Measurements from ENCODE around the gene TSPAN6.

TSPAN6 gene

DNA sequence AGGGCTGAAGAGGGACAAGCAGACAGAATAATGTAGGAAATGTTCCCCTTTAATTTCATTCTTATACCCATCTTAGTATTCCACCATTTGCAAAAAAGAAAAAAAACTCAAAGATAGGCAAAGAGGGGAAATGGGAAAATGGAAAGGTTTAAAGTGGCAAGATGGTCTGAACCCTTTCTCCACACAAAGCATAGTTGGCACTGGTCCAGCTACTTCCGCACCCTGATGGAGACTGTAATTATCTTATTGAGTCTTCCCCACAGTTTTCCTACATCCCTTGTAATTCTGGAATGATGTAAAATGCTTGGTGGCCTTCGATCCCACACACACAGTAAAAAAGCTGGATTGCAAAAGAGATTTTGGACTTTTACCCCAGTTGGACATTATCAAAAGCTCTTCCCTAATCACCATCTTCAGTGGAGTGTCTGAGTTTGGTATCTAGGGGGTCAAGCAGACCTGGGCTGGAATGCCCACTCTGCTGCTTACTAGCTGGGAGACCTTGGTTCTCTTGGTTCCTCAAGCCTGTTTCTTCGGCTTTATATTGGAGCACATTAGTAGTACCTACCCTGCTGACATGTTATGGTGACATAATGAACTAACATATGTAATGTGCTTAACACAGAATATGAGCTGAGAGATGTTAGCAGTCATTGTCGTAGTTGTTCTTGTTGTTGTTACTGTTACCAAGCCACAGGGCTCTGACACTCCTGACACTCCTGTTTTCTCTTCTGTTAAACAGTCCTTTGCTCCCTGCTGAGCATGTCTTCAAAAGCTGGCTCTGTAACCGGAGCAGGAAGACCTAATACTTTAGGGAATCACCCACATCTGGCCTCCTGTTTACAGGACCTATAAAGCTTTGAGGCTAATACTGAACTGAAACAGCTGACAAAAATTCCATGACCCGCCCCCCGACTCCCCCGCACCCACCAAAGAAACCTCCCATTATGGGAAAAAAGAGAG lies 12.1 kb upstream of the TSPAN6 start:
- FAIRE-seq: no peak

DNA sequence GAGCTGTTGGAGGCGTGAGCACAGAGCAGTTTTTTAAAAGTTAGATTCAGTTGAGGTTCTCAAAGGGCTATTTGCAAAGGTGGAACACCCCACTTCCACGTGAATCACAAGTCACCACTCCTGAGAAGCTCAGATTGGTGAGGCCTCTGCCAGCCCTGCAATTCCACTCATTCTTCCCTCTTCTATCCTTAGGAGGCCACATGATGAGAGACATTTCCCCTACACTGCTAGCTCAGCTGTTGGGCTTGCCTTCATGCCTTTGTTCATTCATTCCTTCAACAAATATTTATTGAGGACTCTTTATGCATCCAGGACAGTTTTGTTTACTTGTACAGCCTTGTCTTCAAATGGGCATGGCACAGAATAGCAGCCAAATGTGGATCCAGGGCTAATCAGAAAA lies 11.1 kb upstream of the TSPAN6 start:
- no peak for DNase-seq (ENCODE audit: low spot score)
- no peak for FAIRE-seq

More for the DNA sequence above, 12.1 kb upstream of the TSPAN6 start:
- DNase-seq (ENCODE audit: low spot score): no peak

- FAIRE-seq: no peak
- DNase-seq (ENCODE audit: low spot score): no peak
Observed at GRCh38 chrX:100647095-100647494, 10.5 kb upstream of the TSPAN6 start.

DNA sequence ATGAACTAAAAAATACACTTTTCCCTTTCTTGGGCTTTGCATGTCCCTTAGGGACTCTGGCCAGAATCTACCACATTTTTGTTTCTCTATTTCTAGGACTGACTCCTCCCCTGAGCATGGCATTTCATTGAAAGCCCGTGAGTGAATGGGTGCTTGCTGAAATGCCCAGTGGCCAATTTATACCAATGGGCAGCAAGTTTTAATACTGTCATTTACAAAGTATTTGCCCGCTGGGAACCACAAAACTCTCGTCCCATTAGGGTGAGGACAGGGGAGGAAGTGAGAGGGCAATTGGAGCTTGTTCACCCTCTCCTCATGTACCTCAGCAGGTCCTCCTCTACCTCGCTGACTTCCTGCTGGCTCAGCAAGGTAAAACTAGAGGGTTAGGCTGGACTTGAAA lies 8.5 kb upstream of the TSPAN6 start:
- no peak for FAIRE-seq

DNA sequence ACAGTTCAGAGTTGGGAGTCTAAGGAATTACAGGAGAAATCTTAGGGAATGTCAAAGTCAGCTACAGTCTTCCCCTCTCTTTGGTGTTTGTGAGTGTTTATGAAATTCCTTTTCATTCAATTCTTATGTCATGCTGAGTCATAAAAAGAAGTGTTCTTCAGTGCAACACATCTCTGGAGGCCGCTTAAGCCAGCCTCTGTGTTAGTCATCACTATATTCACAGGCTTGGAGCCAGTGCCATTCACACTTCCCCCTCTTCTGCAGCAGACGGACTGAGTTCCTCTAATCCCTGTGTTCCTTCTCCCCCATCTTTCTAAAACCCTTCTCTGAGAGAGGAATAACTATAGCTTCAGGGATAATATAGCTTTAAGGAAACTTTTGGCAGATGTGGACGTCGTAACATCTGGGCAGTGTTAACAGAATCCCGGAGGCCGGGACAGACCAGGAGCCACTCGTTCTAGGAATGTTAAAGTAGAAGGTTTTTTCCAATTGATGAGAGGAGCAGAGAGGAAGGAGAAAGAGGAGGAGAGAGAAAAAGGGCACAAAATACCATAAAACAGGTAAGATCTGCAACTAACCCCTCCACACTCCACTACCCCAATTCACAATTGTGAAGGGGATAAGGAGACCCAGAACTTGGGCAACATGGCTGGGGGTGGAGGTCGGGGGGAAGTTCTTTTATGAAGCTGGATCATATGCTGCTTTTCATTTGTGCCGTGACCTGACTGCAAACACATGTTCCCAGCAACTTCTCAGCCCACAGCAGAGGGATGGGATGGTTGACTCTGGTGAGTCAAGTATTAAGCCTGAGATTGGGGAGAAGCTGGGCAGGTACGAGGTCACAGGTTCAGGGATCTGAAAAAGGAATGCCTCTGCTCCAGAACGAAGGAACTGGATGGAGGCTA lies 7.6 kb upstream of the TSPAN6 start, which contains the start of gene SRPX2:
SRPX2 (plus strand) TSS at position 244 of the 905 bp plus-strand sequence. CDS start 2,124 bp downstream, outside the sequence.
- FAIRE-seq (peak; percentile 90), DNase-seq (ENCODE audit: low spot score) (peak; percentile 67)

More for the DNA sequence above, 8.5 kb upstream of the TSPAN6 start:
- no peak for DNase-seq (ENCODE audit: low spot score)

DNA sequence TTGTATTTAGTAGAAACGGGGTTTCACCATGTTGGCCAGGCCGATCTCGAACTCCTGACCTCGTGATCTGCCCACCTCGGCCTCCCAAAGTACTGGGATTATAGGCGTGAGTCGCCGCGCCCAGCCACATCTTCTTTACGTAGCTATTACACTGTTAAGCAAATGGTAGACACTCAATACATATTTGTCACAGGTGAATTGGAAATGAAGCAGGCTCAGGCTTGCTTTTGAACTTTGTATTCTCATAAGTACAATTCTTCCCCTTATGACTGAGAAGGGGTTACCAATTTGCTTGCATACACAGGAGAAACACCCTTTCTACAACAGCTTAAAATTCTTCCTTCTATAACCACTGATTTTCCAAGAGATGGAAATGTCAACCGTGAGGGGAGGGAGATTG lies 6.6 kb upstream of the TSPAN6 start:
- FAIRE-seq (no peak), DNase-seq (ENCODE audit: low spot score) (no peak)

- FAIRE-seq (no peak), DNase-seq (ENCODE audit: low spot score) (no peak)
Observed at GRCh38 chrX:100642290-100642689, 5.7 kb upstream of the TSPAN6 start.

DNA sequence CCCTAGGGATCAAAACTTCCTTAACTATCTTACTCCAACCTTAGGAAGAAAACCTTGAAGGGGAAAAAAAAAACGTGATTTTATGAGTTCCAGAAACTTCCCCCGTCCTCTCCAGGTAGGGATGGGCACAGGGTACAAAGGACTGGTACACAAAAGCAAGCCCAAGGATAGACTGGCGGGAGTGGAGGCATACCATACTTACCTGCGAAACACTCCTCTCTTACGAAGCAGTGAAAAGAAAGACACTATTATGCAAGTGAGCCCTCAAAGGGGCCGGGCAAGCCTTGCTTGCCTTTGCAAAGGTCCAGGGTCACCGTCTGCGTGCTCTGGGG lies 651 bp downstream of the TSPAN6 start:
- DNase-seq (ENCODE audit: low spot score) (no peak), FAIRE-seq (no peak)

- DNase-seq (ENCODE audit: low spot score) (no peak), FAIRE-seq (no peak)
Observed at GRCh38 chrX:100635040-100635439, 1.6 kb downstream of the TSPAN6 start.

DNA sequence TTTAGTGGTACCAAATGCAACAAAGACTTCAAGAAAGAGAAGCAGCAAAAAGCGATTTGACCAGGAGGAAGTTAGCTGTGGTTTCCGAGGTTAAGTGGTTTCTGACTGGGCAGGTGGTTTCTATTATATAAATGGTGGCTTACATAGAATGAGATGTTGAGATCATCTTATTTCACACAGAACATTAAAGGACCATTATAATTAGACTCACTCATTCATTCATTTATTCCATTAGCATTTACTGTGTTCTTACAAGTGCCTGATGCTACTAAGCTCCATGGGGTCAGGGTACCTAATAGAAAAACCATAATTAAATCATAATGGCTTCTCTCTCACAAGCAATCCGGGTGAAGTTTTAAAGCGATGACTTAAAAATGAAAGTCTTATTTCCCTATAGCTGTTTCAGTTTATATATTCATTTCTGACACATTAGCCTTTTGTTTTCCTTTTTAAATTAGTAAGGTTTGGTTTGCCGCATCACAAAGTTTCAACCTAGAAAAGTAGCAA lies 10.6 kb downstream of the TSPAN6 start:
- no peak for DNase-seq (ENCODE audit: low spot score)
- FAIRE-seq: no peak

GRCh38 chrX:100623001-100623400 lies 13.6 kb downstream of the TSPAN6 start:
- FAIRE-seq (no peak), DNase-seq (ENCODE audit: low spot score) (no peak)

DNA sequence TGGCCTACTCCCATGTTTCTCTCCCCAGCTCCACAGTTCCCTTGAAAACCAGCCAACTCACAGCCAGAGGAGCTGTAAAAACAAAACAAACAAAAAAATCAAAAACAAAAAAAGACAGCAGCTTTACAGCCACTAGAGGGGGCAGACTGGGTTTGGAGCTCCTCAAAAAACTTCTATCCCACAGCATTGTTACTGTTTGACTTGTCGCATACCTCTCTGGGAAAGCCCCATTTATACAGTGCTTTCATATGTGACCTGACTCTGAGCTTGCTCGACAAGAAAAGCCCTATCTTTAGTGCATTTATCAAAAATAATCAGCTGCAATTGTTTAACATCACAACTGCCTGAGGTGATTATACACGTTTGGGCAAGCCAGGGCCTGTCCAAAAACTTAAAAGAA lies 21.6 kb downstream of the TSPAN6 start:
- FAIRE-seq (no peak), DNase-seq (ENCODE audit: low spot score) (peak; percentile 29)

GRCh38 chrX:100611951-100612350 lies 24.7 kb downstream of the TSPAN6 start:
- FAIRE-seq (no peak), DNase-seq (ENCODE audit: low spot score) (no peak)

DNA sequence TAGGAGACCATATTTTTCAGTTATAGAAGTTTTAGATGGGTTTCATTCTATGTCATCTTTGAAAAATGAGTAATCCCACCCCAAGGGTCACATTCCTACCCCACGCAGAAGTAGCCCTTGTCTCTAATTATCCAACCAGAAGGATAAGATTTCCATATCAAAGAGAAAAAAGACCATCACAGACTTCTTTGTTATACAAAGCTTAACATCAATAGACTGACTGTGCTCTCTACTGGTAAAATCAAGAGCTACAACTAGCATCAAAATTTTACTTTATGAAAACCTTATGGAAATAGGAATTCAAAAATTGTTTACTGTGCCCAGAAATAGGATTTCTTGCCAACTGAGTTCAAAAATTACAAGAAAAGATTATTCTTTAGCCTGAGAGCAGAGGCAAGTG lies 27.0 kb downstream of the TSPAN6 start:
- no peak for FAIRE-seq
- no peak for DNase-seq (ENCODE audit: low spot score)

GRCh38 chrX:100606753-100607152 lies 29.9 kb downstream of the TSPAN6 start:
- no peak for DNase-seq (ENCODE audit: low spot score)
- no peak for FAIRE-seq

DNA sequence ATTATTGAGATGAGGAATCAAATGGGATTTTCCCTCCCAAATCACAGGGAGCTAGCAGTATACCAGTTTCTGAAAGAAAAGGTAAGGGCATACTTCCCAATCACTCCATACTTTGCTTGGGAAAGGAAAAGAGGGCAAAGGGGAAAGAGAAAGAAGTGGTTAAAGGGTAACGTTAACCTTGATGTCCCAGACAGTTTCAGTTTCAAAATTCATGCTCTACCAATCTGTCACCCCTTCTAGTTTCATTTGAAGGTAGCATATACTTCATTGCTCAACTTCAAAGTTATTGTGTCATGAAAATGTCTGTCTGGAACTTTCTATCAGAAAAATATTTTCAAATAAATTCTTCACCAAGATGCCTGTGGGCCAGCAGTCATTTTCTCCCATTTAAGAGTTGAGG lies 35.8 kb downstream of the TSPAN6 start:
- DNase-seq (ENCODE audit: low spot score) (no peak), FAIRE-seq (no peak)

DNA sequence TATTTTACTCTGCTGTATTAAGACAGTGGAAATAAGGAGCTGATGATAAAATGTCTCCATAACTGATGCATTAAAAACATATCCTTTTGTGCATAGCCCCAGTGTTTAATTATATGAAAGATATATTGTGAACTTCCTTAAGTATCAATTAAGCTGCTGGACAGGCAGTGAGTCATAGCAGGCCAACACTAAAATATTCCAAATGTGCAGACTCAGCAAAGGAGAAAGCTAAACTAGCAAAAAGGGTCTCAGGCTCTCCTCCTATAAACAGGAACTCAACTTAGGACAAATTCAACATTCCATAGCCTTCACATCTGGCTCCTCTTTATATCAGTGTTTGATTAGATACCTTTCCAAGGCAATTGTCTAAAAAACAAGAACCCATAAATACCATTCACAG lies 36.3 kb downstream of the TSPAN6 start:
- FAIRE-seq (no peak), DNase-seq (ENCODE audit: low spot score) (no peak)

DNA sequence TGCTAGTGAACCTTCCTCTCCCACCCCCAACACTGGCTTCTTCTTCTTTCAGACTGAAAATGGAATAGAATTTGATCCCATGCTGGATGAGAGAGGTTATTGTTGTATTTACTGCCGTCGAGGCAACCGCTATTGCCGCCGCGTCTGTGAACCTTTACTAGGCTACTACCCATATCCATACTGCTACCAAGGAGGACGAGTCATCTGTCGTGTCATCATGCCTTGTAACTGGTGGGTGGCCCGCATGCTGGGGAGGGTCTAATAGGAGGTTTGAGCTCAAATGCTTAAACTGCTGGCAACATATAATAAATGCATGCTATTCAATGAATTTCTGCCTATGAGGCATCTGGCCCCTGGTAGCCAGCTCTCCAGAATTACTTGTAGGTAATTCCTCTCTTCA lies 37.1 kb downstream of the TSPAN6 start:
- FAIRE-seq (no peak), DNase-seq (ENCODE audit: low spot score) (no peak)

DNA sequence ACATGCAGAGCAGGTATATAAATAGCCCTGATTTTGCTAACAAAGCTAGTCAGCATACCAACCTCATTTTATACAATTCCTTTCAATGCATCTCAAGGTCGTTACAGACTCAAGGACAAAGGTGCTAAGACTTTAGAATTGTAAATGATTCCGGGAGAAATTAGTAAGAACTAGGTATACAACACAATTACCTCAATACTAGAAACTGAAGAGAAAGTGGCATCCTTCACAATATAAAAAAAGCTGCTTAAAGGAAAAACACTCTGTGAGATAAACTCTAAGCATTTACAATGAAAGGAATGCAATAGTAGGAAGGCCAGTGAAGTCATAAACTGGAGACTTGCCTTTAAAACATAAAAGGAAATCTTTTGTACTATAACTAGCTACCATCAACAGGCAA lies 40.0 kb downstream of the TSPAN6 start:
- no peak for FAIRE-seq
- no peak for DNase-seq (ENCODE audit: low spot score)

- no peak for DNase-seq (ENCODE audit: low spot score)
- FAIRE-seq: no peak
Observed at GRCh38 chrX:100593581-100593980, 43.0 kb downstream of the TSPAN6 start.

DNA sequence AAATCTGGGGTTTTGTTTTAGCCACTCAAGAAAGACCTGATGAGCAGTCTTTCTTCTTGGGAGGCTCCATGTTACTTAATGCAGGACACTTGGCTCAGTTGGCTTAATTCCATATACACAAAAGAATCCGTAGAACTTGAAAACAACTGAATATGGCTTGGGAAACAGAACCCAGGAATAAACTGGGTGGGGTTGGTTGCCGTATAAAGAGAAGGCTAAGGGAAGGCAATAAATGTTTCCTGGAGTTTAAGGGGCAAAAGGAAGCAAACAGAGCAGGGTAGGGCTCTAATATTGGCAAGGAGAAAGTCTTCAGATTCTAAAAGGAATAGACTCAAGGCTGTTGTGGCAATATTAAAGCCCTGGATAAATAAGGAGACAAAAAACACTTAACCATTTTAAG lies 43.5 kb downstream of the TSPAN6 start:
- DNase-seq (ENCODE audit: low spot score): no peak

More for the DNA sequence above, 43.5 kb downstream of the TSPAN6 start:
- FAIRE-seq: no peak

Measured in RCC 7860 (cell line).